IMR-90 (cell line): ENCODE data around the gene NPC1.

Experiments used
- BHLHE40 ChIP-seq: fragments of 150-350 bp; IDR thresholded peaks from 2 replicates; pipeline ENCODE4 v1.6.1; 2016; ENCODE audit warnings: mild to moderate bottlenecking, low read depth, low read length
- CEBPB ChIP-seq: IDR thresholded peaks from 2 replicates; pipeline ENCODE4 v1.6.1; 2012; ENCODE audit warnings: low read depth, low read length, improper control_type of control experiment
- CHD1 ChIP-seq: IDR thresholded peaks from 2 replicates; pipeline ENCODE4 v1.6.1; 2012; ENCODE audit warnings: low read depth, low read length, improper control_type of control experiment
- FOS ChIP-seq: fragments of 150-350 bp; IDR thresholded peaks from 2 replicates; pipeline ENCODE4 v1.6.1; 2016; ENCODE audit warnings: low read depth, low read length
- MAFK ChIP-seq: IDR thresholded peaks from 2 replicates; pipeline ENCODE4 v1.6.1; 2012; ENCODE audit warnings: low read depth, low read length, improper control_type of control experiment
- MAZ ChIP-seq: IDR thresholded peaks from 2 replicates; pipeline ENCODE4 v1.6.1; 2012; ENCODE audit warnings: low read depth, mild to moderate bottlenecking, low read length, improper control_type of control experiment, moderate library complexity, borderline replicate concordance
- MXI1 ChIP-seq: IDR thresholded peaks from 2 replicates; pipeline ENCODE4 v1.6.1; 2012; ENCODE audit warnings: low read depth, mild to moderate bottlenecking, low read length, moderate library complexity, borderline replicate concordance
- POLR2A ChIP-seq: IDR thresholded peaks from 2 replicates; pipeline ENCODE4 v1.6.1; 2012; ENCODE audit warnings: mild to moderate bottlenecking, low read depth, low read length
- RAD21 ChIP-seq: IDR thresholded peaks from 2 replicates; pipeline ENCODE4 v1.6.1; 2012; ENCODE audit warnings: low read length, improper control_type of control experiment
- RCOR1 ChIP-seq: IDR thresholded peaks from 2 replicates; pipeline ENCODE4 v1.6.1; 2012; ENCODE audit warnings: mild to moderate bottlenecking, low read length, improper control_type of control experiment; ENCODE audit not compliant: insufficient replicate concordance
- RFX5 ChIP-seq: IDR thresholded peaks from 2 replicates; pipeline ENCODE4 v1.8.0; 2012; ENCODE audit warnings: low read depth, mild to moderate bottlenecking, low read length, moderate library complexity
- TF ChIP-seq, protein P1 (sequence below): conservative IDR thresholded peaks from 2 replicates; pipeline ENCODE4 v1.5.1; 2012; ENCODE audit warnings: mild to moderate bottlenecking, low read depth, low read length, improper control_type of control experiment
- TF ChIP-seq, protein P2 (sequence below): fragments of 150-350 bp; IDR thresholded peaks from 2 replicates; pipeline ENCODE4 v1.6.1; 2017; ENCODE audit warnings: mild to moderate bottlenecking, antibody characterized with exemption, low read length, low read depth

DNA sequence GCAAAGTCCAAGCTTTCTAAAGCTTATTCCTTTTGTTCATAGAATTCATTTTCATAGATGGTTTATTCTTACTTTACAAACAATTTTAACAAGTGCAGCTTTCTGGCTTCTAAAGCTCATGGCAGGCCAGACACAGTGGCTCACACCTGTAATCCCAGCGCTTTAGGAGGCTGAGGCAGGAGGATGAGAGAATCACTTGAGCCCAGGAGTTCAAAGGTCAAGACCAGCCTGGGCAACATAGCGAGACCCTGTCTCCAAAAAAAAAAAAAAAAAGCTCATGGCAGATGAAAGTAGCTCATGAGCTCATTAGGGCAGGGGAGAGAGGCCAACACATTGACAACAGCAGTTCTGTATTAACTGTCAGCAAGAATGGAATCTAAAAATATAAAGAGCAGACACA, 28.1 kb upstream of the NPC1 start:
- TF ChIP-seq, protein P1, sequence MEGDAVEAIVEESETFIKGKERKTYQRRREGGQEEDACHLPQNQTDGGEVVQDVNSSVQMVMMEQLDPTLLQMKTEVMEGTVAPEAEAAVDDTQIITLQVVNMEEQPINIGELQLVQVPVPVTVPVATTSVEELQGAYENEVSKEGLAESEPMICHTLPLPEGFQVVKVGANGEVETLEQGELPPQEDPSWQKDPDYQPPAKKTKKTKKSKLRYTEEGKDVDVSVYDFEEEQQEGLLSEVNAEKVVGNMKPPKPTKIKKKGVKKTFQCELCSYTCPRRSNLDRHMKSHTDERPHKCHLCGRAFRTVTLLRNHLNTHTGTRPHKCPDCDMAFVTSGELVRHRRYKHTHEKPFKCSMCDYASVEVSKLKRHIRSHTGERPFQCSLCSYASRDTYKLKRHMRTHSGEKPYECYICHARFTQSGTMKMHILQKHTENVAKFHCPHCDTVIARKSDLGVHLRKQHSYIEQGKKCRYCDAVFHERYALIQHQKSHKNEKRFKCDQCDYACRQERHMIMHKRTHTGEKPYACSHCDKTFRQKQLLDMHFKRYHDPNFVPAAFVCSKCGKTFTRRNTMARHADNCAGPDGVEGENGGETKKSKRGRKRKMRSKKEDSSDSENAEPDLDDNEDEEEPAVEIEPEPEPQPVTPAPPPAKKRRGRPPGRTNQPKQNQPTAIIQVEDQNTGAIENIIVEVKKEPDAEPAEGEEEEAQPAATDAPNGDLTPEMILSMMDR = no peak
- no peak for TF ChIP-seq POLR2A
- no peak for TF ChIP-seq FOS
- TF ChIP-seq MAFK = no peak
- TF ChIP-seq MXI1 = no peak
- no peak for TF ChIP-seq RFX5
- no peak for TF ChIP-seq CHD1
- no peak for TF ChIP-seq RAD21
- no peak for TF ChIP-seq RCOR1
- no peak for TF ChIP-seq BHLHE40
- TF ChIP-seq MAZ = no peak
- TF ChIP-seq, protein P2, sequence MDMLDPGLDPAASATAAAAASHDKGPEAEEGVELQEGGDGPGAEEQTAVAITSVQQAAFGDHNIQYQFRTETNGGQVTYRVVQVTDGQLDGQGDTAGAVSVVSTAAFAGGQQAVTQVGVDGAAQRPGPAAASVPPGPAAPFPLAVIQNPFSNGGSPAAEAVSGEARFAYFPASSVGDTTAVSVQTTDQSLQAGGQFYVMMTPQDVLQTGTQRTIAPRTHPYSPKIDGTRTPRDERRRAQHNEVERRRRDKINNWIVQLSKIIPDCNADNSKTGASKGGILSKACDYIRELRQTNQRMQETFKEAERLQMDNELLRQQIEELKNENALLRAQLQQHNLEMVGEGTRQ = no peak
- TF ChIP-seq CEBPB = no peak
